Activated CD4-positive, CD25-positive, alpha-beta regulatory T cell treated with anti-CD3 and anti-CD28 coated beads, Interleukin-2, amount 50 U/mL, for 24 hours (primary cell): ENCODE data around the gene FTCDNL1.

Experiments used
- ATAC-seq, 2 donors: fragments of 150-1000 bp; cut with Tn5 transposase; one replicate each; pipeline ENCODE4 v1.10.0; 2021; ENCODE audit warnings: mild to moderate bottlenecking in 1 of 2, moderate library complexity in 1 of 2

FTCDNL1 gene

GRCh38 chr2:199779589-199779988, 71.4 kb downstream of the FTCDNL1 start:
- no peak for ATAC-seq

- ATAC-seq, result no peak
Measured at GRCh38 chr2:199778655-199779054, 72.3 kb downstream of the FTCDNL1 start.

GRCh38 chr2:199777916-199778315, 73.1 kb downstream of the FTCDNL1 start:
- no peak for ATAC-seq

- no peak for ATAC-seq
Measured at GRCh38 chr2:199777315-199777714, 73.7 kb downstream of the FTCDNL1 start.

- ATAC-seq, result no peak
Measured at GRCh38 chr2:199775267-199775666, 75.7 kb downstream of the FTCDNL1 start.

- ATAC-seq, result no peak
Measured at GRCh38 chr2:199772035-199772976, 78.7 kb downstream of the FTCDNL1 start.

GRCh38 chr2:199770716-199771115, 80.3 kb downstream of the FTCDNL1 start:
- ATAC-seq, result no peak

GRCh38 chr2:199765646-199766045, 85.3 kb downstream of the FTCDNL1 start:
- ATAC-seq, result no peak

GRCh38 chr2:199764273-199764800, 86.7 kb downstream of the FTCDNL1 start:
- no peak for ATAC-seq

GRCh38 chr2:199762963-199763362, 88.0 kb downstream of the FTCDNL1 start:
- no peak for ATAC-seq

GRCh38 chr2:199760574-199760973, 90.4 kb downstream of the FTCDNL1 start:
- ATAC-seq, result no peak

- ATAC-seq, result no peak
Measured at GRCh38 chr2:199757233-199757870, 93.6 kb downstream of the FTCDNL1 start.

GRCh38 chr2:199756743-199757142, 94.2 kb downstream of the FTCDNL1 start:
- ATAC-seq, result no peak

- no peak for ATAC-seq
Measured at GRCh38 chr2:199756211-199756610, 94.8 kb downstream of the FTCDNL1 start.

- no peak for ATAC-seq
Measured at GRCh38 chr2:199754766-199755165, 96.2 kb downstream of the FTCDNL1 start.

GRCh38 chr2:199751492-199752120, 99.4 kb downstream of the FTCDNL1 start:
- ATAC-seq, result no peak

- no peak for ATAC-seq
Measured at GRCh38 chr2:199749571-199749970, 101.4 kb downstream of the FTCDNL1 start.

GRCh38 chr2:199744724-199745123, 106.3 kb downstream of the FTCDNL1 start:
- no peak for ATAC-seq

- ATAC-seq, result no peak
Measured at GRCh38 chr2:199744260-199744659, 106.7 kb downstream of the FTCDNL1 start.

- no peak for ATAC-seq
Measured at GRCh38 chr2:199743415-199744120, 107.4 kb downstream of the FTCDNL1 start.

- ATAC-seq, result no peak
Measured at GRCh38 chr2:199742884-199743283, 108.1 kb downstream of the FTCDNL1 start.

GRCh38 chr2:199740111-199740428, 110.9 kb downstream of the FTCDNL1 start:
- ATAC-seq, result no peak
